OCI-LY7 (cell line): Measurements from ENCODE around the gene ZBP1. TPM values are rescaled to one million over a fixed set of nuclear protein-coding genes. Genes with fewer than 3 reads are reported as not detected.

Experiments
- BruUV-seq: library from RNA; stranded (reverse); fragments of 400-500 nt; replicated peaks from 2 replicates; lab custom pipeline; 2021; lab: Mats Ljungman, UMichigan
- CTCF ChIA-PET: fragments of 300-600 bp; sonication (Branson Sonifier 250); formaldehyde crosslinking; loops from one replicate; lab custom pipeline; 2022; ENCODE audit warnings: antibody characterized with exemption; ENCODE audit not compliant: unreplicated experiment; lab: Charles Lee
- POLR2A ChIA-PET: fragments of 300-600 bp; sonication (Branson Sonifier 250); formaldehyde crosslinking; loops from one replicate; lab custom pipeline; 2022; ENCODE audit warnings: antibody characterized with exemption; lab: Charles Lee
- DNase-seq: peaks from one replicate; pipeline ENCODE4 v3.0.0-alpha.2; 2015; ENCODE audit warnings: low spot score
- H2AFZ ChIP-seq: fragments of 200-600 bp; sonication (generic), shearing (Covaris generic); 2 replicates; pipeline ENCODE4 v1.6.1; 2014; ENCODE audit warnings: mild to moderate bottlenecking, antibody characterized with exemption, low read length, moderate library complexity
- H3K27ac ChIP-seq: fragments of 200-600 bp; sonication (generic); 2 replicates; pipeline ENCODE4 v1.5.1; 2014; ENCODE audit warnings: mixed run types, low read depth, mild to moderate bottlenecking, moderate library complexity, low read length, inconsistent platforms; ENCODE audit not compliant: poor library complexity, severe bottlenecking
- H3K36me3 ChIP-seq: fragments of 200-600 bp; sonication (generic); 2 replicates; pipeline ENCODE4 v1.6.1; 2014; ENCODE audit warnings: mild to moderate bottlenecking, antibody characterized with exemption, low read length, moderate library complexity, mixed read lengths; ENCODE audit not compliant: insufficient read depth
- H3K4me1 ChIP-seq: fragments of 200-600 bp; sonication (generic); 2 replicates; pipeline ENCODE4 v1.5.1; 2014; ENCODE audit warnings: mild to moderate bottlenecking, low read length; ENCODE audit not compliant: insufficient read depth, poor library complexity, severe bottlenecking
- H3K4me2 ChIP-seq: fragments of 200-600 bp; sonication (generic); 2 replicates; pipeline ENCODE4 v1.6.1; 2014; ENCODE audit warnings: mild to moderate bottlenecking, low read length
- H3K4me3 ChIP-seq: fragments of 200-600 bp; sonication (generic); 2 replicates; pipeline ENCODE4 v1.5.1; 2014; ENCODE audit warnings: mild to moderate bottlenecking, low read depth, low read length; ENCODE audit not compliant: poor library complexity, severe bottlenecking
- H3K79me2 ChIP-seq: fragments of 200-600 bp; sonication (generic); 2 replicates; pipeline ENCODE4 v1.6.1; 2016; ENCODE audit warnings: low read depth, mild to moderate bottlenecking, low read length, moderate library complexity, mixed read lengths; ENCODE audit not compliant: insufficient read depth
- H3K9me2 ChIP-seq: fragments of 200-600 bp; sonication (generic); 2 replicates; pipeline ENCODE4 v1.6.1; 2016; ENCODE audit warnings: mild to moderate bottlenecking, low read length, mixed read lengths; ENCODE audit not compliant: insufficient read depth
- H3K9me3 ChIP-seq: fragments of 200-600 bp; sonication (generic); 2 replicates; pipeline ENCODE4 v1.6.1; 2014; ENCODE audit warnings: mild to moderate bottlenecking, mixed run types, low read length, mixed read lengths
- H4K20me1 ChIP-seq: fragments of 200-600 bp; sonication (generic); 2 replicates; pipeline ENCODE4 v1.6.1; 2014; ENCODE audit warnings: mild to moderate bottlenecking, antibody characterized with exemption, low read length, moderate library complexity, mixed read lengths; ENCODE audit not compliant: insufficient read depth
- EZH2phosphoT487 ChIP-seq: fragments of 200-600 bp; sonication (generic); IDR thresholded peaks from 2 replicates; pipeline ENCODE4 v1.6.1; 2018; ENCODE audit warnings: low read depth, borderline replicate concordance, mild to moderate bottlenecking, mixed run types, antibody characterized with exemption, low read length, moderate library complexity, mixed read lengths
- intact Hi-C: fragments of 100-400 bp; cut with micrococcal nuclease; formaldehyde crosslinking; loops from one replicate; pipeline ENCODE4 v1.10.0; 2022; ENCODE audit not compliant: unreplicated experiment
- total RNA-seq, 2 experiments: library from RNA; depleted of rRNA in 1 of 2; stranded (reverse); fragments of >200 nt in 1 of 2; shearing (Covaris generic) in 1 of 2; gene quantifications; 2 replicates each; pipeline ENCODE4 v1.2.3, GENCODE V29; 2014 to 2022
- TF ChIP-seq, protein P1 (sequence below): fragments of 200-600 bp; sonication (generic); conservative IDR thresholded peaks from 2 replicates; pipeline ENCODE4 v1.5.1; 2014; ENCODE audit warnings: mild to moderate bottlenecking, antibody characterized with exemption, low read length, moderate library complexity, mixed read lengths

Gene ZBP1
- total RNA-seq, 2 experiments from 2014 or later: 1.5 to 3.7 TPM

DNA sequence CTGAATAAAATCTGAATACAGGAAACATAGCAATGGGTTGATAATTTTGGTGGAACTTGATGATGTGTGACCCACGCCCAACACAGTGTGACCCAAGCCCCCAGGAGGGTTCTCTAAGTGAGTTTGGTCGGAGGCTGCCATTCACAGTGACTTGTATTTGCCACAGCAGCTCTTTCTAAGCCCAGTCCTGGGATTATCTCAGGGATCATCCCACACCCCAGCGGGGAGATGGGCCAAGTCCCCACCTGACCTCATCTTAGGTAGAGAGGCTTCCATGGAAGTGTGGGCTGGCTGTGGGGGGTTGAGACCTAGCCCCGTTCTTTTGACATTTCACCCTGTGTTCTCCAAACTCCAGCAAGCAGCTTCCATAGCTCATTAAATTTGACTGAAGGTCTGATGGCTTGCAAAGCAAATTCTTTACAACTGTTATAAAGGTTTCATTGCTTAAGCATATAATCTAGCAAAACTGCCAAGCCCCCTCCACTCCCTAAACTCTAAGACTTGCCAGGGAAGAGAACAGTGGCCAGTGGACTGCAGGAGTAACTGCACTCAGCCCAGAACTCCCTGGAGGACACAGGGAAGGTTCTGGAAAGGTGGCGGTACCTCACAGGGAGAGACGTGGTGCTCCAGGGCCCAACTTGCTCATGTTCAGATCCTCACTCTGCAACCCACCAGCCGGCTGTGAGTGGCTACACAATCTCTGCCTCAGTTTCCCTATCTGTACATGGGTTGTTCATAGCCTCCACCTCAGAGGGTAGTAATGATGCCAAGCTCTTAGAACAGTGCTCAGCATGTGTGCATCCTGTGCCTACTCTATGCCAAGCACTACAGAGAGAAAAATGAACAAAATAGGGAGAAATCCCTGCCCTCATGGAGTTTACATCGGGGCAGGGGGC lies 60.3 kb downstream of the ZBP1 start:
- H3K4me2 ChIP-seq: no peak overlapping the region
- ChIA-PET POLR2A (interaction anchor here (0.6 kb wide), 1 partner anchor 9 kb away, joined by 3 read pairs; no protein-coding TSS in a partner anchor), CTCF (no interaction called here)
- no peak overlapping the region for H3K27ac ChIP-seq
- no peak overlapping the region for H2AFZ ChIP-seq
- H3K4me3 ChIP-seq: no peak overlapping the region
- TF ChIP-seq, protein P1, sequence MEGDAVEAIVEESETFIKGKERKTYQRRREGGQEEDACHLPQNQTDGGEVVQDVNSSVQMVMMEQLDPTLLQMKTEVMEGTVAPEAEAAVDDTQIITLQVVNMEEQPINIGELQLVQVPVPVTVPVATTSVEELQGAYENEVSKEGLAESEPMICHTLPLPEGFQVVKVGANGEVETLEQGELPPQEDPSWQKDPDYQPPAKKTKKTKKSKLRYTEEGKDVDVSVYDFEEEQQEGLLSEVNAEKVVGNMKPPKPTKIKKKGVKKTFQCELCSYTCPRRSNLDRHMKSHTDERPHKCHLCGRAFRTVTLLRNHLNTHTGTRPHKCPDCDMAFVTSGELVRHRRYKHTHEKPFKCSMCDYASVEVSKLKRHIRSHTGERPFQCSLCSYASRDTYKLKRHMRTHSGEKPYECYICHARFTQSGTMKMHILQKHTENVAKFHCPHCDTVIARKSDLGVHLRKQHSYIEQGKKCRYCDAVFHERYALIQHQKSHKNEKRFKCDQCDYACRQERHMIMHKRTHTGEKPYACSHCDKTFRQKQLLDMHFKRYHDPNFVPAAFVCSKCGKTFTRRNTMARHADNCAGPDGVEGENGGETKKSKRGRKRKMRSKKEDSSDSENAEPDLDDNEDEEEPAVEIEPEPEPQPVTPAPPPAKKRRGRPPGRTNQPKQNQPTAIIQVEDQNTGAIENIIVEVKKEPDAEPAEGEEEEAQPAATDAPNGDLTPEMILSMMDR: no peak
- no peak for TF ChIP-seq EZH2phosphoT487
- intact Hi-C loops: no loop called here
- no peaks in the 10 kb centered on the region for H3K79me2 ChIP-seq
- peaks cover 19% of the 10 kb centered on the region; the same call in 1 of the 2 replicates for H3K36me3 ChIP-seq
- H3K9me3 ChIP-seq: no peaks in the 10 kb centered on the region
- H3K9me2 ChIP-seq: no peaks in the 10 kb centered on the region
- no TSS peak for BruUV-seq
- no peak for DNase-seq
- H4K20me1 ChIP-seq: no peaks in the 10 kb centered on the region
- H3K4me1 ChIP-seq: no peaks in the 10 kb centered on the region

DNA sequence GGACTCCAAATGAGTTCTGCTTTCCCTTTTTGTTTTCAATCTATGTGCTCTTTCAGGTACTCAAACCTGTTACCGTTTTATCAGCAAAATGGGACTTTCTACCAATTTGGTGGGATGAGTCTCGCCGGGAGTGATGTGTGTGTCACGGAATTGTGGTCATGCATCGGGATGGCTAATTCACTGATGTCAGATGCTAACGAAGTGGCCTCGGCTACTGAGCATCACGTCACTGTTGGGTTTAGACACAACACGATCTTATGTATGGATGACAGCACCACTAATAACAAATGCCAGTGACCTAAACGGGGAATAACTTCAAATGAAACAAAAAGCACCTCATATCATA lies 61.0 kb downstream of the ZBP1 start:
- no peaks in the 10 kb centered on the region for H3K79me2 ChIP-seq
- no TSS peak for BruUV-seq
- H3K36me3 ChIP-seq: peaks cover 13% of the 10 kb centered on the region; the same call in 1 of the 2 replicates
- H2AFZ ChIP-seq: no peak overlapping the region
- H3K9me3 ChIP-seq: no peaks in the 10 kb centered on the region
- H3K9me2 ChIP-seq: no peaks in the 10 kb centered on the region
- DNase-seq: no peak
- H3K27ac ChIP-seq: no peak overlapping the region
- no peak for TF ChIP-seq EZH2phosphoT487
- POLR2A ChIA-PET: interaction anchor here (0.6 kb wide), 1 partner anchor 9 kb away, joined by 3 read pairs; no protein-coding TSS in a partner anchor
- CTCF ChIA-PET: no interaction called here
- H3K4me3 ChIP-seq: no peak overlapping the region
- no peaks in the 10 kb centered on the region for H3K4me1 ChIP-seq
- H3K4me2 ChIP-seq: no peak overlapping the region
- no peaks in the 10 kb centered on the region for H4K20me1 ChIP-seq
- intact Hi-C loops: no loop called here

DNA sequence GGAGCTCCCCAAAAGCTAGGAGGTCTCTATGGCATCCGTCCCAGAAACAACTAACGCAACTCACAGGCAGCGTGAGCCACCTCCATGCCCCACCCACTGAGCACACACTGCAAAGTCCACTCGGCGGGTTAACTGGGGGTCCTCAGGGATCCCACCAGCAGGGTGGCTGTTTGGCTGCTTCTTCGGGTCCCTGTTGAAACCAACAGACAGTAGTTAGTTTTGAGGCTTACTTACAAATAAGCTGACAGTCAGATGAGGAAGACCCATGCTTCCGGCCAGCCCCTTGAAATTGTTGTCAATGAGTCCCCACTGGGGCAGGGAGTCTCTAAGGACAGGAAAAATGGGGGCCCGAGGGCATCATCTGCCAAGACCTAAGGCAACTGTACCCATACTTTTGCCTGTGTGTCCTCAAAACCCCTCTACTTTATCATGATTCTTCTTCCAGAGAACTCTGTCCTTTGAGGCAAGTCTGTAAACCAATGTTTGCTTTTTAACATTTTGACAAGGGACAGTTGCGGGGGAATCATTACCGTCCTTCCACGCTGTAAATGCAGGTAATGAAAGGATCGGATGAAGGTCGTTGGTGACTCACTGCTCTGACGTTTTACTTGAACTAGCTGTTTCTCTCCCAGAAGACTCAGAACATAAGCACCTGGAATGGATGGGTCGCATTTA lies 61.5 kb downstream of the ZBP1 start:
- no peak overlapping the region for H3K27ac ChIP-seq
- no peak overlapping the region for H2AFZ ChIP-seq
- H3K9me2 ChIP-seq: no peaks in the 10 kb centered on the region
- H3K4me2 ChIP-seq: no peak overlapping the region
- TF ChIP-seq, protein P1: no peak
- DNase-seq: no peak
- H3K9me3 ChIP-seq: no peaks in the 10 kb centered on the region
- no peaks in the 10 kb centered on the region for H3K4me1 ChIP-seq
- H3K79me2 ChIP-seq: no peaks in the 10 kb centered on the region
- no peaks in the 10 kb centered on the region for H4K20me1 ChIP-seq
- no peak overlapping the region for H3K4me3 ChIP-seq
- no TSS peak for BruUV-seq
- ChIA-PET POLR2A (no interaction called here), CTCF (no interaction called here)
- peaks cover 8% of the 10 kb centered on the region; the same call in 1 of the 2 replicates for H3K36me3 ChIP-seq
- intact Hi-C loops: no loop called here
